ENCODE results near the gene C4orf54. TPM values are rescaled to one million over a fixed set of nuclear protein-coding genes. Genes with fewer than 3 reads are reported as not detected.

C4orf54 gene
- total RNA-seq, 1 experiment from 2014 or later = not detected

- no peaks in the 10 kb centered on the region for H3K9me3 ChIP-seq (ENCODE audit: control insufficient read depth, insufficient read depth, low read depth, low read length)
- no peaks in the 10 kb centered on the region for H3K27me3 ChIP-seq (ENCODE audit: control insufficient read depth, insufficient read depth, low read length)
- ATAC-seq = no peak
- no TSS peak for BruUV-seq (replicated peaks)
- no peak overlapping the region for H3K4me3 ChIP-seq (ENCODE audit: low read depth in 2 of 2, low read length in 2 of 2)
- intact Hi-C loops (cut with micrococcal nuclease; ENCODE audit: unreplicated experiment) (no loop called here), in situ Hi-C loops (cut with HindIII; ENCODE audit: low pct_unique_long_range_greater_than_20kb, low sequenced_read_pairs) (no loop called here)
- no peaks in the 10 kb centered on the region for H3K4me1 ChIP-seq (ENCODE audit: control insufficient read depth, insufficient read depth, low read length)
- DNase-seq (ENCODE audit: low read depth, low spot score) = no peak
- no peak overlapping the region for H3K27ac ChIP-seq (ENCODE audit: low read length)
- ChIA-PET CTCF (no interaction called here), POLR2A (no interaction called here)
- TF ChIP-seq TCF7L2 (IDR thresholded peaks at IDR 0.05; ENCODE audit: low read depth, low read length) (no peak), POLR2AphosphoS5 (IDR thresholded peaks at IDR 0.05; ENCODE audit: low read depth, low read length) (no peak), CTCF (IDR thresholded peaks at IDR 0.05) (no peak), REST (IDR thresholded peaks at IDR 0.05; ENCODE audit: insufficient read depth in 1 of 2, low read depth in 2 of 2, low read length in 1 of 2) (no peak), SIN3A (IDR thresholded peaks at IDR 0.05; ENCODE audit: borderline replicate concordance, insufficient read depth, low read depth, low read length) (no peak)
- H3K36me3 ChIP-seq (ENCODE audit: control insufficient read depth, insufficient read depth, low read length) = no peaks in the 10 kb centered on the region
Measured at GRCh38 chr4:99665983-99666382, 8.4 kb upstream of the C4orf54 start.

GRCh38 chr4:99664716-99665115, 7.1 kb upstream of the C4orf54 start:
- in situ Hi-C loops (cut with HindIII; ENCODE audit: low pct_unique_long_range_greater_than_20kb, low sequenced_read_pairs) = no loop called here
- ChIA-PET POLR2A (no interaction called here), CTCF (no interaction called here)
- no peaks in the 10 kb centered on the region for H3K36me3 ChIP-seq (ENCODE audit: control insufficient read depth, insufficient read depth, low read length)
- H3K4me1 ChIP-seq (ENCODE audit: control insufficient read depth, insufficient read depth, low read length) = no peaks in the 10 kb centered on the region
- H3K4me3 ChIP-seq (ENCODE audit: low read depth in 2 of 2, low read length in 2 of 2) = no peak overlapping the region
- intact Hi-C loops (cut with micrococcal nuclease; ENCODE audit: unreplicated experiment) = no loop called here
- BruUV-seq (replicated peaks) = no TSS peak
- H3K27ac ChIP-seq (ENCODE audit: low read length) = no peak overlapping the region
- no peaks in the 10 kb centered on the region for H3K27me3 ChIP-seq (ENCODE audit: control insufficient read depth, insufficient read depth, low read length)
- H3K9me3 ChIP-seq (ENCODE audit: control insufficient read depth, insufficient read depth, low read depth, low read length) = no peaks in the 10 kb centered on the region
- ATAC-seq (no peak), DNase-seq (ENCODE audit: low read depth, low spot score) (no peak)
- TF ChIP-seq CTCF (IDR thresholded peaks at IDR 0.05) = no peak
- TF ChIP-seq TCF7L2 (IDR thresholded peaks at IDR 0.05; ENCODE audit: low read depth, low read length) = no peak
- TF ChIP-seq REST (IDR thresholded peaks at IDR 0.05; ENCODE audit: insufficient read depth in 1 of 2, low read depth in 2 of 2, low read length in 1 of 2) = no peak
- TF ChIP-seq SIN3A (IDR thresholded peaks at IDR 0.05; ENCODE audit: borderline replicate concordance, insufficient read depth, low read depth, low read length) = no peak
- no peak for TF ChIP-seq POLR2AphosphoS5 (IDR thresholded peaks at IDR 0.05; ENCODE audit: low read depth, low read length)
